Measurements from ENCODE around the gene FTCD. TPM values are rescaled to one million over a fixed set of nuclear protein-coding genes. Genes with fewer than 3 reads are reported as not detected.

The FTCD gene
- total and polyA plus RNA-seq, 2 donors (not counting 3 experiments of a cell fraction or from before 2014, with no cell fraction given): 0.06 to 1.2 TPM

- Histone ChIP-seq H3K36me3 (ENCODE audit: control insufficient read depth in 2 of 2, extremely low read depth in 1 of 2, insufficient read depth in 2 of 2, low read length in 2 of 2) (no peaks in the 10 kb centered on the region), H3K9me3 (replicated peaks; ENCODE audit: control insufficient read depth, insufficient read depth, low read length) (no peaks in the 10 kb centered on the region), H3K9ac (replicated peaks; ENCODE audit: extremely low read depth, insufficient read depth, low read length) (no peak overlapping the region), H3K4me2 (ENCODE audit: insufficient read depth, low read length) (no peak overlapping the region), H3K4me1 (ENCODE audit: control insufficient read depth, extremely low read depth, insufficient read depth, low read length) (no peaks in the 10 kb centered on the region), H3K79me2 (ENCODE audit: control insufficient read depth, insufficient read depth, low read length) (no peaks in the 10 kb centered on the region), H3K4me3 (replicated peaks in 1 of 3; ENCODE audit: insufficient read depth in 1 of 3, low read depth in 1 of 3, low read length in 3 of 3) (no peak overlapping the region), H3K27ac (ENCODE audit: insufficient read depth, low read depth, low read length) (no peak overlapping the region), H3K27me3 (ENCODE audit: control insufficient read depth in 2 of 2, insufficient read depth in 2 of 2, low read length in 2 of 2) (peaks cover 23 to 46% of the 10 kb centered on the region in 2 experiments), H3K9me1 (replicated peaks; ENCODE audit: control insufficient read depth, extremely low read depth, insufficient read depth, low read length) (no peaks in the 10 kb centered on the region), H4K20me1 (replicated peaks; ENCODE audit: control insufficient read depth, extremely low read depth, insufficient read depth, low read length) (no peaks in the 10 kb centered on the region), H2AFZ (ENCODE audit: low read depth, low read length) (no peak overlapping the region)
- intact Hi-C loops (cut with micrococcal nuclease) (no loop called here), dilution Hi-C loops (cut with MboI; ENCODE audit: extremely low pct_ligation_motif_present, low sequenced_read_pairs) (no loop called here)
- POLR2A ChIA-PET: no interaction called here
- DNase-seq (ENCODE audit: low read depth, low spot score) (no peak), FAIRE-seq (no peak)
- no TSS peak for BruUV-seq (replicated peaks)
- TF ChIP-seq FOS (IDR thresholded peaks at IDR 0.05; ENCODE audit: borderline replicate concordance, insufficient read depth, low read length): no peak
- no peak for TF ChIP-seq MYC (IDR thresholded peaks at IDR 0.05; ENCODE audit: low read depth, low read length)
- no peak for TF ChIP-seq GATA2 (IDR thresholded peaks at IDR 0.05; ENCODE audit: insufficient read depth, insufficient read length, low read depth, low read length)
- TF ChIP-seq EZH2 (IDR thresholded peaks at IDR 0.05; ENCODE audit: borderline replicate concordance, low read depth, low read length, severe bottlenecking): no peak
- no peak for TF ChIP-seq CTCF (IDR thresholded peaks at IDR 0.05; ENCODE audit: extremely low read depth in 1 of 2, insufficient read depth in 1 of 2, low read depth in 1 of 2, low read length in 2 of 2)
- TF ChIP-seq JUN (IDR thresholded peaks at IDR 0.05; ENCODE audit: borderline replicate concordance, insufficient read depth, insufficient read length, low read depth): no peak
- no peak for TF ChIP-seq MAX (IDR thresholded peaks at IDR 0.05; ENCODE audit: insufficient read depth, insufficient read length)
- no peak for TF ChIP-seq POLR2AphosphoS5 (IDR thresholded peaks at IDR 0.05; ENCODE audit: insufficient read depth, low read depth, low read length)
- no peak for TF ChIP-seq POLR2A (IDR thresholded peaks at IDR 0.05; ENCODE audit: low read depth, low read length)
- CTCF ChIA-PET: interaction anchor here (1.7 kb wide), 1 partner anchor 127 kb away, joined by 4 read pairs; no protein-coding TSS in a partner anchor
Observed at GRCh38 chr21:46100426-46100825, 55.0 kb downstream of the FTCD start.

Data from endothelial cell of umbilical vein (primary cell).